Measurements from ENCODE around the gene STX18.

STX18 gene

DNA sequence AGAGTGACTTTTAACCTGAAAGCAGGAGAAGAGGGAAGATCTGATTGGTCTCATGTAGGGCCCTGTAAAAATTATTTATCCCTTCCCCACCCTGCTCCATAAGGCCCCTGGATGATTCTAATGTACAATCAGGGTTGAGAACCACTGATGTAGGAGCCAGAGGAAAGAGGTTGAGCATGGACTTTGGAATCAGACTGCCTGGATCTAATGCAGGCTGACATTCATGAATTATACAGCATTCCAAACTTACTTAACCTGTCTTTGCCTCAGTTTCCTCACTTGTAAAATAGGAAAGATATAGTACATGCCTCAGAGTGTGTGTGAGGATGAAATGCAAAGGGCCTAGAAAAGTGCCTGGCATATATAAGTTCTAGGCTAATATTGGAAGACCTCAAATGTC, 47.0 kb downstream of the STX18 start:
- DNase-seq (ENCODE audit: extremely low read depth, insufficient read length), result no peak
- no peaks in the 10 kb centered on the region; the same call in 1 of the 2 replicates for H3K36me3 ChIP-seq (ENCODE audit: control insufficient read depth, insufficient read depth, low read length)
- H3K4me3 ChIP-seq (replicated peaks; ENCODE audit: low read depth, low read length), result no peak overlapping the region
- TF ChIP-seq, protein P1, sequence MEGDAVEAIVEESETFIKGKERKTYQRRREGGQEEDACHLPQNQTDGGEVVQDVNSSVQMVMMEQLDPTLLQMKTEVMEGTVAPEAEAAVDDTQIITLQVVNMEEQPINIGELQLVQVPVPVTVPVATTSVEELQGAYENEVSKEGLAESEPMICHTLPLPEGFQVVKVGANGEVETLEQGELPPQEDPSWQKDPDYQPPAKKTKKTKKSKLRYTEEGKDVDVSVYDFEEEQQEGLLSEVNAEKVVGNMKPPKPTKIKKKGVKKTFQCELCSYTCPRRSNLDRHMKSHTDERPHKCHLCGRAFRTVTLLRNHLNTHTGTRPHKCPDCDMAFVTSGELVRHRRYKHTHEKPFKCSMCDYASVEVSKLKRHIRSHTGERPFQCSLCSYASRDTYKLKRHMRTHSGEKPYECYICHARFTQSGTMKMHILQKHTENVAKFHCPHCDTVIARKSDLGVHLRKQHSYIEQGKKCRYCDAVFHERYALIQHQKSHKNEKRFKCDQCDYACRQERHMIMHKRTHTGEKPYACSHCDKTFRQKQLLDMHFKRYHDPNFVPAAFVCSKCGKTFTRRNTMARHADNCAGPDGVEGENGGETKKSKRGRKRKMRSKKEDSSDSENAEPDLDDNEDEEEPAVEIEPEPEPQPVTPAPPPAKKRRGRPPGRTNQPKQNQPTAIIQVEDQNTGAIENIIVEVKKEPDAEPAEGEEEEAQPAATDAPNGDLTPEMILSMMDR (IDR thresholded peaks at IDR 0.05; ENCODE audit: insufficient read depth, low read length, poor library complexity, severe bottlenecking), result no peak
- H3K27me3 ChIP-seq (replicated peaks; ENCODE audit: control insufficient read depth, insufficient read depth, low read length), result no peaks in the 10 kb centered on the region

DNA sequence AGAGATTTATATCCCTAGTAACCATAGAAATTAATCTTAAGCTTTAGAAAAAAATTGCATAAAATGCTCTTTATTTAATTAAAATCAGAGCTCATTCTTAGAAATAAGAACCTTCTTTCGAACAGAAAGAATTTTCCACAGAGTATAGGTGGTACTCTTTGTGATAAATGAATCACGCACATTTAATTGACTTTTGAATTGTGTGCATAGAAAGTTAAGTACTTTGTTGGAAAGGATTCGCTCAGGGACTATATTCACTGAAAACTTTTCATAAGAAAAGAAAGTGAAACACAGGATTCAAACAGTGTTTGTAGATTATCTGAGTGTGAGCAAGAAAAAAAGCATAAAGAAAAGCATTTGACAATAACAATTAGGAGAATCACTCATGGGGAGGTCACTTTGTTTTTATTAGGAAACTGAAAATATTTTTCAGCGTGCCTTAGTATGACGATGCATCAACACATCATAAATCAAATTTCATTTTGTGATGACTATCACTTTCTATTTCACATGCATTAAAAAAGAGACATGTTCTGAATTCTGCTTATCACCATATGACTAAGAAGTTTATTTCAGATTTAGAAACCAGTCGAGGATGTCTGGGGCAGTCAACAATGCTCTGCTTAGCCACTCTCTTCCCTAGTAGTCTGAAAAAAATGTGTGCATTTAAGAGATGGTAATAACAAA, 49.5 kb downstream of the STX18 start:
- Histone ChIP-seq H3K36me3 (ENCODE audit: control insufficient read depth, insufficient read depth, low read length) (no peaks in the 10 kb centered on the region; the same call in 1 of the 2 replicates), H3K27me3 (replicated peaks; ENCODE audit: control insufficient read depth, insufficient read depth, low read length) (no peaks in the 10 kb centered on the region), H3K4me3 (replicated peaks; ENCODE audit: low read depth, low read length) (peak overlapping the region; percentile 57)
- TF ChIP-seq, protein P1 (IDR thresholded peaks at IDR 0.05; ENCODE audit: insufficient read depth, low read length, poor library complexity, severe bottlenecking), result no peak
- DNase-seq (ENCODE audit: extremely low read depth, insufficient read length), result peak; percentile 53

DNA sequence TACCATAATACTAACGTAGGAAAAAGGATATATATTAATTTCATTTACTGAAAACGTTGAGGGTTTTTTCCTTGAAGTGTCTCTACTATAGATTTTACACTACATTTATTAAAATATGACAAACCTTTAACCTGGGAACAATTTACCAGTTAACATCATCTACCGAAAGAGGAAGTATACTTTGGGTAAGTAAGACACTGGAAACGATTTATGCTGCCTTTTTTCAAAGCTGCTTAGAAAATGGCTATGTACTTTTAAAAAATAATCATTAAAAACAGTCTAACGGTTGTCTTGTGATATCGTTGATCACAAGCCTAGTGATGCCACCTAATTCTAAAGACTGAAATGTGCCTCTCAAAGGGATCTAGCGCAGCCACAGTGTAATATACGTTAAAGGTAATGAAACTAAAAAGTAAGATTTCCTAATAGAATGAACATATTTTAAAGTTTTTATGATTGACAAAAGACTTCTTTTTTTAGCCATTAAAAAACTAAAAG, 50.4 kb downstream of the STX18 start:
- H3K27me3 ChIP-seq (replicated peaks; ENCODE audit: control insufficient read depth, insufficient read depth, low read length), result no peaks in the 10 kb centered on the region
- H3K4me3 ChIP-seq (replicated peaks; ENCODE audit: low read depth, low read length), result peak overlapping the region; percentile 57
- TF ChIP-seq, protein P1 (IDR thresholded peaks at IDR 0.05; ENCODE audit: insufficient read depth, low read length, poor library complexity, severe bottlenecking), result no peak
- no peaks in the 10 kb centered on the region; the same call in 1 of the 2 replicates for H3K36me3 ChIP-seq (ENCODE audit: control insufficient read depth, insufficient read depth, low read length)
- peak; percentile 19 for DNase-seq (ENCODE audit: extremely low read depth, insufficient read length)

DNA sequence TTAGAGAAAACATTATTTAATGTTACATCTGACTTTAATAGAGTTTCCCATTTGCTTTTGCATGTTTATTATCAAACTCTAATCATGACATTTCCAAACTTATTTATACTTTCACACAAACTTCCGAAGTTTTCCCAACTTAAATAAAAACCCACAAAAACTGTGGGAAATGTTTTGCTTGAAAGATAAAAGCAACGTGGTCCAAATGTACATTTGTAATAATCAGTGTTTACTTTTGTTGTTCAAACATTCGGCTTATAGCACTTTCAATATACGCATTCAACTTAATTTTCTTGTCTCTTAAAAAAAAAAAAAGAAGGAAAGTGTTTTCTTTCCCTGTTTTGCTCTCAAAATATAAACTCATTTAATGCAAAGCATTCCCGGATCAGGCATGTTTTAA, 51.0 kb downstream of the STX18 start:
- Histone ChIP-seq H3K4me3 (replicated peaks; ENCODE audit: low read depth, low read length) (no peak overlapping the region), H3K36me3 (ENCODE audit: control insufficient read depth, insufficient read depth, low read length) (no peaks in the 10 kb centered on the region), H3K27me3 (replicated peaks; ENCODE audit: control insufficient read depth, insufficient read depth, low read length) (no peaks in the 10 kb centered on the region)
- TF ChIP-seq, protein P1 (IDR thresholded peaks at IDR 0.05; ENCODE audit: insufficient read depth, low read length, poor library complexity, severe bottlenecking), result no peak
- no peak for DNase-seq (ENCODE audit: extremely low read depth, insufficient read length)

DNA sequence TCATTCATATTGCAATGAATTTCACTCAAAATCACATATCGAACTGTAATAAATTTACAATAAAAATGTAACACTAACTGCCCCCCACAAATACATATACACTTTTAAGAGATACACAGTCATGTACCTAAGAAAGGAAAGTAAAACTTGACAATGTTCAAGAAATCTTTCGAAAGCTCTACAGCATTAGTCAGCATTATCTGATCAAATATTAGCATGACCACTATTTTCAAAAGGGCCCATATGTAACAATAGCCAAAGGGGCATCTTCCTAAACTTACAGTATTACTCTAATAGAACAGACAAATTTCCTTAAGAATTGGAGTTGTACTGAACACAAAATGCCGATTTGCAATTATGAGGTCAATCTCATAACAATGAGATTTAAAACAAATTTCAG, 51.8 kb downstream of the STX18 start:
- H3K4me3 ChIP-seq (replicated peaks; ENCODE audit: low read depth, low read length), result no peak overlapping the region
- no peaks in the 10 kb centered on the region for H3K36me3 ChIP-seq (ENCODE audit: control insufficient read depth, insufficient read depth, low read length)
- TF ChIP-seq, protein P1 (IDR thresholded peaks at IDR 0.05; ENCODE audit: insufficient read depth, low read length, poor library complexity, severe bottlenecking), result no peak
- no peaks in the 10 kb centered on the region for H3K27me3 ChIP-seq (replicated peaks; ENCODE audit: control insufficient read depth, insufficient read depth, low read length)
- no peak for DNase-seq (ENCODE audit: extremely low read depth, insufficient read length)
